ENCODE data around the gene INPP5D. TPM values are rescaled to one million over a fixed set of nuclear protein-coding genes. Genes with fewer than 3 reads are reported as not detected.
A peak's percentile ranks its signal among the peaks of the same experiment; 100 is the strongest.

The INPP5D gene
- polyA plus RNA-seq, 1 donor (not counting 4 experiments of a cell fraction or from before 2014, with no cell fraction given): 7.5 TPM

DNA sequence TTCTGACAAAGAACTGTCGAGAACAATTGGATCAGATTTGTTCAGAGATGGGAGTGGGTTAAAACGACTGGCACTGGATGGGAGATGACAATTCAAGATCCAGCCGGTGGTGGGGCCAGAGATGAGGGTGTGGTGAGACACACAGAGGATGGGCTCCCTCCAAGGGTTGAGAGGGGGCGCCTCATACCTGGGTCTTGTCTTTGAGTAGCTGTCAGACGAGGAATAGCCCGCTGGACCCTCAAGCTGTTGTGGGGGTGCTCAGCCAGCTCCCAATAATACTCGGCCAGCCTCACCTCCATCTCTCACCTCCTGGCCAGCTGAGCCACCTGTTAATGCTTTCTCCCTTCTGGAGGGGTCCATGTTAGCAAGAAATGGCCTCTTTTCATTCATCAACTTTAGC lies 14.0 kb downstream of the INPP5D start:
- H3K9ac ChIP-seq (ENCODE audit: control insufficient read depth, extremely low read depth, insufficient read depth, low read length): no peak overlapping the region
- H3K9me1 ChIP-seq (ENCODE audit: control insufficient read depth, extremely low read depth, insufficient read depth, low read length): no peaks in the 10 kb centered on the region
- H3K4me1 ChIP-seq (ENCODE audit: control insufficient read depth, extremely low read depth, insufficient read depth, low read length): peaks cover 11% of the 10 kb centered on the region
- no peak overlapping the region for H3K4me3 ChIP-seq (ENCODE audit: control insufficient read depth in 2 of 3, extremely low read depth in 1 of 3, insufficient read depth in 2 of 3, low read depth in 1 of 3, low read length in 3 of 3)
- no peaks in the 10 kb centered on the region for H3K79me2 ChIP-seq (ENCODE audit: control insufficient read depth, insufficient read depth, low read length)
- dilution Hi-C loops (cut with MboI; ENCODE audit: extremely low pct_ligation_motif_present, low sequenced_read_pairs): no loop called here
- no peak overlapping the region for H3K4me2 ChIP-seq (ENCODE audit: control insufficient read depth, extremely low read depth, insufficient read depth, low read depth, low read length)
- DNase-seq (ENCODE audit: low read depth, low spot score) (no peak), FAIRE-seq (no peak)
- TF ChIP-seq EZH2 (IDR thresholded peaks at IDR 0.05; ENCODE audit: low read length): no peak
- no peak overlapping the region for H3K27ac ChIP-seq (ENCODE audit: control insufficient read depth, insufficient read depth, low read length)
- H3K27me3 ChIP-seq (ENCODE audit: control insufficient read depth, extremely low read depth, insufficient read depth, low read length): no peaks in the 10 kb centered on the region
- no peak overlapping the region for H2AFZ ChIP-seq (ENCODE audit: control insufficient read depth, low read length)
- peaks cover 2% of the 10 kb centered on the region for H3K9me3 ChIP-seq (ENCODE audit: control insufficient read depth, low read depth, low read length)
- H4K20me1 ChIP-seq (ENCODE audit: control insufficient read depth, extremely low read depth, insufficient read depth, low read length): no peaks in the 10 kb centered on the region
- no peaks in the 10 kb centered on the region for H3K36me3 ChIP-seq (ENCODE audit: control insufficient read depth in 2 of 2, extremely low read depth in 1 of 2, insufficient read depth in 2 of 2, low read length in 2 of 2)

DNA sequence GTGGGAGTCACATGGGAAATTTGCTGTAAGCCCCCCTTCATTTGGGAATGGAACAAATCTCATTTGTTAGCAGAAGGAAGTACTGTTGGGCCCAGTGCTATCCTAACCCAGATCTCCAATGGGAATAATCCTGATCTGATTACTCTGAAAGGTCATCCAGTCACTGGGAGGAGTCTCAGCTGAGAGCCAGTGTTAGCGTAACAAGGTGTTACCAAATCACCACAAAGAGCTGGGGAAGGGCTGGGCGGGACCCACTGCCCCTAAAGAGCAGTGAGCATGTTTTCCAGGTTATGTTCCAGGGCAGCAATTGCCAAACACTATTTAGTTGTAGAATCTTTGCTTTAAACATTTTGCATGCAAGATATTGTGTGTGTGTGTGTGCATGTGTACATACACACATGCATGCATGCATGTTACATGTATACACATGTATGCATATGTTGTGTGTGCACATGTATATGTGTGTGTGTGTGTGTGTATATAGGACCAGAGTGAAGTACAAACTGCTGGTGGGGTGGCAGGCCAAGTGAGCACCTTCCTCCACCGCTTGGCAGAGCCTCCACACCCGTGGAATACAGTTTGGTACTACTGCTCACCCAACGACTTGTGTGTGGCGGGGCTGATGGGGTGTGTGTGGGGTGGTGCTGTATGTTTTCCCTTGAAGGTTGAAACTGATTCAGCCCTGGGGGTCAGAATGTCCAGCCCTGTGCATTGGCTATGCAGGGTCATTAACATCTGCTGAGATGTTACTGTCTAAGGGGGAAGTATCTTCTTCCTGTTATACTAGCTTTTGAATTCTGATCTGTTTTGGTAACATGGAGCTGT lies 15.2 kb downstream of the INPP5D start:
- dilution Hi-C loops (cut with MboI; ENCODE audit: extremely low pct_ligation_motif_present, low sequenced_read_pairs): no loop called here
- Histone ChIP-seq H3K9ac (ENCODE audit: control insufficient read depth, extremely low read depth, insufficient read depth, low read length) (no peak overlapping the region), H2AFZ (ENCODE audit: control insufficient read depth, low read length) (peak overlapping the region; percentile 39), H3K4me1 (ENCODE audit: control insufficient read depth, extremely low read depth, insufficient read depth, low read length) (peaks cover 11% of the 10 kb centered on the region), H3K4me2 (ENCODE audit: control insufficient read depth, extremely low read depth, insufficient read depth, low read depth, low read length) (no peak overlapping the region), H4K20me1 (ENCODE audit: control insufficient read depth, extremely low read depth, insufficient read depth, low read length) (no peaks in the 10 kb centered on the region), H3K36me3 (ENCODE audit: control insufficient read depth in 2 of 2, extremely low read depth in 1 of 2, insufficient read depth in 2 of 2, low read length in 2 of 2) (no peaks in the 10 kb centered on the region), H3K9me1 (ENCODE audit: control insufficient read depth, extremely low read depth, insufficient read depth, low read length) (no peaks in the 10 kb centered on the region), H3K4me3 (ENCODE audit: control insufficient read depth in 2 of 3, extremely low read depth in 1 of 3, insufficient read depth in 2 of 3, low read depth in 1 of 3, low read length in 3 of 3) (no peak overlapping the region), H3K27ac (ENCODE audit: control insufficient read depth, insufficient read depth, low read length) (no peak overlapping the region), H3K79me2 (ENCODE audit: control insufficient read depth, insufficient read depth, low read length) (no peaks in the 10 kb centered on the region), H3K27me3 (ENCODE audit: control insufficient read depth, extremely low read depth, insufficient read depth, low read length) (no peaks in the 10 kb centered on the region), H3K9me3 (ENCODE audit: control insufficient read depth, low read depth, low read length) (peaks cover 2% of the 10 kb centered on the region)
- FAIRE-seq (no peak), DNase-seq (ENCODE audit: low read depth, low spot score) (no peak)
- TF ChIP-seq, protein P1, sequence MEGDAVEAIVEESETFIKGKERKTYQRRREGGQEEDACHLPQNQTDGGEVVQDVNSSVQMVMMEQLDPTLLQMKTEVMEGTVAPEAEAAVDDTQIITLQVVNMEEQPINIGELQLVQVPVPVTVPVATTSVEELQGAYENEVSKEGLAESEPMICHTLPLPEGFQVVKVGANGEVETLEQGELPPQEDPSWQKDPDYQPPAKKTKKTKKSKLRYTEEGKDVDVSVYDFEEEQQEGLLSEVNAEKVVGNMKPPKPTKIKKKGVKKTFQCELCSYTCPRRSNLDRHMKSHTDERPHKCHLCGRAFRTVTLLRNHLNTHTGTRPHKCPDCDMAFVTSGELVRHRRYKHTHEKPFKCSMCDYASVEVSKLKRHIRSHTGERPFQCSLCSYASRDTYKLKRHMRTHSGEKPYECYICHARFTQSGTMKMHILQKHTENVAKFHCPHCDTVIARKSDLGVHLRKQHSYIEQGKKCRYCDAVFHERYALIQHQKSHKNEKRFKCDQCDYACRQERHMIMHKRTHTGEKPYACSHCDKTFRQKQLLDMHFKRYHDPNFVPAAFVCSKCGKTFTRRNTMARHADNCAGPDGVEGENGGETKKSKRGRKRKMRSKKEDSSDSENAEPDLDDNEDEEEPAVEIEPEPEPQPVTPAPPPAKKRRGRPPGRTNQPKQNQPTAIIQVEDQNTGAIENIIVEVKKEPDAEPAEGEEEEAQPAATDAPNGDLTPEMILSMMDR (optimal IDR thresholded peaks at IDR 0.05 in 1 of 3, IDR thresholded peaks at IDR 0.05 in 1 of 3, conservative IDR thresholded peaks at IDR 0.05 in 1 of 3; ENCODE audit: extremely low read depth in 1 of 3, insufficient read depth in 2 of 3, low read length in 3 of 3): no peak
- no peak for TF ChIP-seq EZH2 (IDR thresholded peaks at IDR 0.05; ENCODE audit: low read length)
